ENCODE results near the gene RPS6KA4.

GRCh38 chr11:64341851-64342791, 16.8 kb upstream of the RPS6KA4 start:
- TF ChIP-seq CTCF (conservative IDR thresholded peaks at IDR 0.05 in 1 of 2, IDR thresholded peaks at IDR 0.05 in 1 of 2; ENCODE audit: extremely low read depth in 1 of 2, insufficient read depth in 1 of 2, low read depth in 1 of 2, low read length in 2 of 2) = peak; percentile 11 to 64
- TF ChIP-seq EZH2 (IDR thresholded peaks at IDR 0.05; ENCODE audit: borderline replicate concordance, low read length) = no peak
